PC-9 (cell line): ENCODE data around the gene PDRG1.

Experiments
- CTCF ChIP-seq: fragments of 200-600 bp; sonication (generic); conservative IDR thresholded peaks from 2 replicates; pipeline ENCODE4 v1.6.1; 2017; ENCODE audit warnings: mixed run types, antibody characterized with exemption, mild to moderate bottlenecking, moderate library complexity
- EZH2 ChIP-seq: fragments of 200-600 bp; sonication (generic); IDR thresholded peaks from 2 replicates; pipeline ENCODE4 v1.8.0; 2017; ENCODE audit warnings: antibody characterized with exemption, low read depth

GRCh38 chr20:31968291-31969126 lies 16.7 kb upstream of the PDRG1 start:
- TF ChIP-seq CTCF (no peak), EZH2 (no peak)
